GM12891 (cell line): ENCODE data around the gene RALB.

Experiments used
- DNase-seq: peaks from one replicate; pipeline ENCODE4 v3.0.0; 2011; ENCODE audit warnings: low spot score; ENCODE audit not compliant: insufficient read length
- FAIRE-seq: peaks from 2 replicates; lab custom pipeline; 2011; peaks lifted over from hg19 to GRCh38; lab: Jason Lieb, UNC
- PAX5 ChIP-seq: IDR thresholded peaks from 2 replicates; pipeline ENCODE4 v1.6.1; 2011; ENCODE audit warnings: low read length, moderate library complexity, mild to moderate bottlenecking; ENCODE audit not compliant: insufficient read depth, severe bottlenecking
- POLR2A ChIP-seq: IDR thresholded peaks from 2 replicates; pipeline ENCODE4 v1.6.1; 2011; ENCODE audit warnings: low read depth, low read length, control low read depth
- POLR2AphosphoS5 ChIP-seq: IDR thresholded peaks from 2 replicates; pipeline ENCODE4 v1.6.1; 2011; ENCODE audit warnings: low read depth, low read length, control low read depth
- POU2F2 ChIP-seq: IDR thresholded peaks from 2 replicates; pipeline ENCODE4 v1.6.1; 2011; ENCODE audit warnings: low read depth, mild to moderate bottlenecking, control low read depth, low read length, moderate library complexity
- SPI1 ChIP-seq: IDR thresholded peaks from 2 replicates; pipeline ENCODE4 v1.6.1; 2011; ENCODE audit warnings: low read depth, low read length, control low read depth
- TAF1 ChIP-seq: IDR thresholded peaks from 2 replicates; pipeline ENCODE4 v1.6.1; 2011; ENCODE audit warnings: low read depth, low read length, control low read depth

The RALB gene

DNA sequence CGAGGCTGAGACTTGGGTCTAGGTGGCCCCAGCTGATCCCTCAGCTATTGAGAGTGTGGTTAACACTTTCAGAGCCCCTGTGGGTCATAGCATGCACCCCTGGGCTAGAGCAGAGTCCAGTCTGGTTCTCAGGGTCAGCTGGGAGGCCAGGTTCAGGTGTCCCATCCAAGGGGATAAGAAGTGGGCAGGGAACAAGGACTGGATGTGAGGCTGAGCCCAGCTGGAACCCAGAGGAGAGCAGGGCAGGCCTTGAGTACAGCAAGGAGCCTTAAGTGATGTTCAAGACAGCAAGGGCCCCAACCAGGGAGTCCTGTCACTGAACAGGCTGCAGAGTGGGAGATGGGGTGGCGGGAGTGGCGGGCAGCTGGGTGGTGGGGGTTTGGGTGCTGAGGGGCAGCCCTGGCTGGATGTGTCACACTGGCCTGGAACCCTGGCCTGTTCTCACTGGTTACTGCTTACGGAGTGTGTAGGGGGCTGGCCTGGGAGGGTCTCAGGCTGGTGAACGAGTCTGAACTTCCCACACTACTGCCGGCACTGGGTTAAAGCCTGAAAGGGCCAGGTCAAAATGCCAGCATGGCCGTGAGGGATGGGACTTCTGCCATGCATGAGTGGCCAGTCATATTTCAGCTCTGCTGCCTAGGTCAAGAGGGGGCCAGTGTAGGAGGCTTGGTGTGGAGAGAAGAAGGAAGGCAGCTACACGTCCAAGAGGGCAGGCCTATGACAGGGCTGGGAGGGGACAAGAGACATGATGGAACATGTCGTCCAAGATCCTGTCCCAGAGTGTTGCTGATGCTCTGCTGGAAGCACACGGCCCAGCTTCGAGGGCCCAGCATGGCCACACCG lies 43.0 kb upstream of the RALB start:
- TF ChIP-seq POLR2A (no peak), POLR2AphosphoS5 (no peak), SPI1 (no peak), TAF1 (no peak), PAX5 (no peak), POU2F2 (no peak)
- DNase-seq (no peak), FAIRE-seq (peak; percentile 71)

DNA sequence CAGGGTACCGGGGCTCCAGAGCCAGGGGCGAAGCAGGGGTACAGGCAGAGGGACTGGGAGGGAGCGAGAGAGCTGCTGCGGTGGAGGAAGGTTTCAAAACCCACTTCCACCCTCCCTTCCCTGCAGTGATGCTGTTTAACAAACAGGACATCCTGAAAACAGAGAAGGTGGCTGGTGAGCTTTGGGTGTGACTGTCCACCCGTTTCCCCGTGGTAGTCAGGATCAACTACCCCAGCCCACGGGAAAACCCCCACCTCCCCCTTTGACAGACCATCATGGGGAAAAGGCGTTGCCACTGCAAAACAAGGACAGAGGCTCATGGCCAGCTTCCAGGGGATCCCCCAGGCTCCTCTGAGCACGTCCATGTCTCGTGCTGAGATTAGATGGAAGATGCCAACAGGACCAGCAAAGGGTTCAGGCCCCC lies 42.4 kb upstream of the RALB start:
- FAIRE-seq (no peak), DNase-seq (no peak)
- TF ChIP-seq POLR2A, result no peak
- TF ChIP-seq SPI1, result 0 out of 2 replicates have a peak, but pooled peaks have one; percentile 3

DNA sequence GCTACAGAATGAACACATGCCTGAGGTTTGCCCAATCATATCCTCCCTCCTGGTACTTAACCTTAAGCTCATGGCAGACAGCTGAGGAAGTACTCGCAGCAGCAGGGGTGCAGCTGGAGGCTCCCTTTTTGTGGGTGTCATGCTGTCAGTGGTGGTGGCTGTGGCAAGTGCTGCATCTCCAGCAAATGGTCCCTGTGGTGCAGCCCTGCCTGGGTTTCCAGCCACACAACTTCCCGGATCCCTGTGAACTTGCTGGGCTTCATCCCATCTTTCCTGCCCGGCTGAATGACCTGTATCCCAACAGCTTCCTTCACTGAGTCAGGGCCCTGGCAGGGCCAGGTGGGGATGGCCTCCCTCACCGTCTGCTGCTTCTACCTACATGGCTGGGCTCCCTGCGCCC lies 34.5 kb upstream of the RALB start:
- TF ChIP-seq POU2F2 (no peak), PAX5 (no peak), TAF1 (no peak), SPI1 (no peak), POLR2A (no peak), POLR2AphosphoS5 (no peak)
- DNase-seq (no peak), FAIRE-seq (no peak)

DNA sequence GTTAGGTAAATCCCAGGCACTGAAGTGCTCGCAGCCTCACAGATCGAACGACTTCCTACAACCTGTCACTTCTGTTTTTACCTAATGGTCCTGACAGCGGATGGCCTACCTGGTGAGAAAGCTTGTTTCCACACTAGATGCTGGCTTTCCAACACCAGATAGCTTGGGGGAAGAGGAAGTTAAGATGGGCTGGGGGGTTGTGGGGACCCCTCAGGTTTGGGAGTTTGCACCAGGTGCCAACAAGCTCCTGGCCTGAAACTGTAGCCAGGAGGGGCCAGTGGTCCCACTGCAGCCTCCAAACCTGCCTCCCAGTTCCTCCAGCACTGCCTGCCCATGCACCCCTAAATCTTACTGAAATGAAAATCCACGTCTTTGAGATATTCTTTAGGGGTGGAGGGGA lies 33.4 kb upstream of the RALB start:
- FAIRE-seq (no peak), DNase-seq (no peak)
- TF ChIP-seq POLR2AphosphoS5 (no peak), POLR2A (no peak), SPI1 (no peak), PAX5 (no peak), TAF1 (no peak), POU2F2 (no peak)

DNA sequence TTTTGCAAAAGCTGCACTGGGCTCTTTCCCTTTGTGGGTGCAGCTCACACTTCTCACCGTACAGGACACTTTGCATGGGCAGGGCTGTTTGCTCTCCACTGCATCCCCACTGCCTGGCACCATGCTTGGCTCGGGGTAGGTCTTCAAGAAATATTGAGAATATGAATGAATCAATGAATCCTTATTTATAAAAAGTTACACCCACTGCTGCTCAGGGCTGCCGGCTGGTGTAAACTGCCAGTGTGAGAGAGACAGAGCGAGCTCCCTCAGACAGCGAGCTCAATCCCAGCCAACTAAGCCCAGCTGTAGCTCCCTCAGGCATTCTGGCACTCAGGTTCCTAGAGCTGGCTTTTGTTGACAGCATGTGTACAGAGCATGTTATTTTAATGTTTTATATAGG lies 32.9 kb upstream of the RALB start:
- TF ChIP-seq POLR2A, result no peak
- no peak for TF ChIP-seq TAF1
- DNase-seq, result no peak

DNA sequence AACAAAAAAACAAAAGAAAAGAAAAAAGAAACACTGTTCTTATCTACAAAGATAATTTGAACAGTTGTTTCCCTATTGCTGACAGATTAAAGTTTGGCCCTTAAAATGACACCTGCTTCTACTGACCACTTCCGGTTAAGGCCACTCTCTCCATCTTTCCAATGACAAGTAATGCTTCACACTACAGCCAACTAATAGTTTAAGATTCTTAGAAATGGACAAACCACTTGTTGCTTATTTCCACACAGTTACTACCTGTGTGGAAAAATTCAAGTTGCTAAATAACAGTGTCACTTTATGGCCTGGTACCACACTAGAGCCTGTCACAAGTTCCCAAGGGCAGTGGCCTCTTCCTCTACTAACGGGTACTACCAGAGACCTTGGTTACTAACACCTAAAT lies 31.9 kb upstream of the RALB start:
- no peak for TF ChIP-seq TAF1
- no peak for TF ChIP-seq PAX5
- no peak for TF ChIP-seq POLR2AphosphoS5
- TF ChIP-seq POU2F2, result no peak
- no peak for TF ChIP-seq SPI1
- TF ChIP-seq POLR2A, result no peak
- DNase-seq, result no peak
- FAIRE-seq, result no peak

More for the DNA sequence above, 32.9 kb upstream of the RALB start:
- no peak for FAIRE-seq

DNA sequence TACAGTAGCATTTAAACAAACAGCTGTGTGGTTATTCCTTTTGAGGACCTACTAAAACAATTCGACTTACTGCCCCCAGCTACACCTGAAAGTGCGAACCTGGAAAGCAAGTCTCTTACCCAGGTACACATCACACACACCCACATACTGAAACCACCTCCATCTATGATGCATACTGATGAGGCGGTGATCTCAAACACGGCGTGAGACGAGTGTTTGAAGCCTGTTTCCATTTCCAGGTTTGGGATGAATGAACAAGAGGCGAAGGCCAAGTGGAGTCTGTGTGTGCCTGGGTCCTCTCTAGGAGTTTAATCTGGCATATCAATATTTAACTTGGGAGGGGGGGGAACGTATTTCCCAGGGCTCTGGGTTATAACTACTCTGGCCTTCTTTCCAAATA lies 31.0 kb upstream of the RALB start:
- TF ChIP-seq SPI1 (no peak), POLR2A (no peak), PAX5 (no peak), POU2F2 (no peak), POLR2AphosphoS5 (no peak), TAF1 (no peak)
- FAIRE-seq, result no peak

DNA sequence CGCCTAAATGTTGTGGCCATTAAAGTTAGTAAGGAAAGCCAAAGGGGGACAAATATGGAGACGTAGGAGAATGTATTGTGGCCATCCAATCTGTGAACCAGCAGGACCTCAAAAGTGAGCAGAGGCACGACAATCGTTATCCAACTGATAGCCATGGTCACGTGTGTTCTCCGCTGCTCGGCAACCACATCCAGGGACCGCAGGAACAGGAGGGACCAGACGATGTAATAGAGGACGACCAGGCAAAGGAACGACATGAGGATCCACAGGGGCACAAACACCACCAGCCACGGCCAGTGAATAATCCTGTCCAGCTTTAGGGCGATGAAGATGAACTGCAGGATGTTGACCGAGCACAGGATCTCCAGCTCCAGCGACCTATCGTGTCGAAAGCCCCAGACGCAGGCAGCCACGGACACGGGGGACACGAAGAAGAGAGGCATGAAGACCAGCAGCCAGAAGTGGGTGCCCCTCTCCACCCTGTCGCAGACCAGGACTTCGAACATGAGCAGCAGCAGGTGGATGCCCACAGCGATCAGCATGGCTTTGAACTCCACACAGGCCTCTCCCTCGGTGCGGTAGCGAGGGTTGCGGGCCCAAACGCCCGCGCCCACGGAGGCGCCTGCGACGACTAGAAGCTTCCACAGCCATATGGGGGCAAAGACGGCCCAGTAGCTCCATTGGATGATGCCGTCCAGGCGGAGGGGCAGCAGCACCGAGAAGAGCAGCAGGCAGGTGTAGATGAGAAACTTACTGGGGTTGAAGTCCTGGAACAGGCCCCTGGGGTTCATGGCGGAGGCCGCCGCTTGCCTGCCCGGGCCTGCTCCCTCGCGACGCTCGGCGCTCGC lies 30.2 kb upstream of the RALB start:
- TF ChIP-seq POLR2AphosphoS5, result no peak
- TF ChIP-seq POU2F2, result no peak
- TF ChIP-seq PAX5, result no peak
- TF ChIP-seq TAF1, result no peak
- TF ChIP-seq SPI1, result no peak
- TF ChIP-seq POLR2A, result no peak
- DNase-seq (no peak), FAIRE-seq (peak; percentile 28)

More for the DNA sequence above, 31.0 kb upstream of the RALB start:
- DNase-seq, result no peak

DNA sequence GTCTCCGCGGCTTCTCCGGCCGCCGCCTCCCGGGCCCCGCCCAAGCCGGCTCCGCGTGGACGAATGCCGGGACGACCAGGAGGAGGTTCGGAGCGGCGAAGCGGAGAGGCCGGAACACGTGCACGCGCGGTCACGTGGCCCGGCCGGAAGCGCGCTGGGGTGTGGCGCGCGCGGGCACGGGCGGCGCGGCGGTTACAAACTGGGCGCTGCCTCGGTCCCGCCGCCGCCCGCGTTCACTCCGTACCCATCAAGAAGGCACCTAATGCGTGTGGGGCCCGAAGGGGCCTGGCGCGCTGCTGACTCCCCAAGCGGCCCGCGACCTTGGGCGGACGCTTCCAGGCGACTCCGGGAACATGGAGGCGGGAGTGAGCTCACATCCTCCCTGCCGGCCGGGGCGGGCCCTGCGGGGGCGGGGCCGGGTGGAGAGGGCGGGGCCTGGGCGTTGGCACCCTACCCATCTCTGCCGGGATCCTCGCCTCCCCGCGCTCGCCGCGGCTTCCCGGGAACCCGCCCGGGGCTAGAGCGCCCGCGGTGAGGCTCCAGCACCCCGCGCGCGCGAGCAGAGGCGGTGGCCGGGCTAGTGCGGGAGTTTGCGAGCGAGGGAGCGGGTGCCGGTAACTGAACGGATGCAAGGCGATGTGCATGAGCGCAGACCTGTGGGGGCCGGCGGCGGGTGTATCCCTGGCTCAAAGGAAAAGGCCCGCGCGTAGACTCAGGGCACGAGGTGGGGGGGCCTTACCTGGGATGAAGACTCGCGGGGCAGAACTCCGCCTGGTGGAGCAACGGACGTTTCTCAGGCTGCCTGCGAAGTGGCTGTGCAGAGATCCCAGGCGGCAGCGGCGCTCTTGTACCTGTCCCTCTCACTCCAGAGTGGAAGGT lies 29.4 kb upstream of the RALB start, which contains the start of gene TMEM185B:
TMEM185B (minus strand) TSS at position 367 of the 879 bp plus-strand sequence. CDS start 424 bp downstream, outside the sequence.
- peak; percentile 94 for DNase-seq
- FAIRE-seq, result peak; percentile 97
- TF ChIP-seq POU2F2, result no peak
- no peak for TF ChIP-seq SPI1
- TF ChIP-seq POLR2AphosphoS5, result peak; percentile 65
- peak; percentile 69 for TF ChIP-seq POLR2A
- TF ChIP-seq PAX5, result peak; percentile 68
- peak; percentile 43; the same call in 1 of the 2 replicates for TF ChIP-seq TAF1
